ENCODE measurements around the gene BBS1. TPM values are rescaled to one million over a fixed set of nuclear protein-coding genes. Genes with fewer than 3 reads are reported as not detected.

The BBS1 gene
- total RNA-seq, result 107 TPM

DNA sequence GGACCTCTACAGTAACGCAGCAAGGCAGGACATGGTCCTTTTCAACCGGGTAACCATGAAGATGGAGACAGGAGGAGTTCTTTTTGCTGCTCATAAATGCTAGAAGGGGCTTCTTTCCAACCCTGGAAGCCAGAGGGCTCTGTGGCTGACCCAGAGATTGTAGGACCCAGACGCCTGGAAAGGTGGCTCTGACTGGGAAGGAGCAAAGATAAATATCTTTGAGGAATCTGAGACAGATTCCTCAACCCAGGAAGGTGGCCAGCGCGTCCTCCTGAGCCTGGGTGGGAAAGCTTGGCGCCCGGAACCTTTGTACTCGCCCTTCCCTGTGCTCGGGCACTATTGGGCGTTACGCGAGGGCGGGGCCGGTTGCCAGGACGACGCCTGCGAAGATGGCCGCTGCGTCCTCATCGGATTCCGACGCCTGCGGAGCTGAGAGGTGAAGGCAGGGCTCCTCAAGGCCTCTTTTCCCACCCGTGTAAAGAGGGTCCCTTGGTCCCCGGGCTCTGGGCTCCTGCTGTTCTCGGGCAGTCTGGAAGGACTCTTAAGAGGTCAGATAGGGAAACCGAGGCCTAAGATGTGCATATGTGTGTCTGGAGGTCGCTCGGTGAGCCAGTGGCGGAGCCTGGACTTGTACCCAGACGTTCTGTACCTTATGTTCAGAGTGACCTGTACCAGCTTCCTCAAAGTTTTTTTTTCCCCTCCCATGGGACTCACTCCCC is at the start of gene BBS1:
Gene BBS1 (plus strand): TSS at position 365 of the 719 bp plus-strand sequence. CDS start 25 bp downstream, at position 390.

DNA sequence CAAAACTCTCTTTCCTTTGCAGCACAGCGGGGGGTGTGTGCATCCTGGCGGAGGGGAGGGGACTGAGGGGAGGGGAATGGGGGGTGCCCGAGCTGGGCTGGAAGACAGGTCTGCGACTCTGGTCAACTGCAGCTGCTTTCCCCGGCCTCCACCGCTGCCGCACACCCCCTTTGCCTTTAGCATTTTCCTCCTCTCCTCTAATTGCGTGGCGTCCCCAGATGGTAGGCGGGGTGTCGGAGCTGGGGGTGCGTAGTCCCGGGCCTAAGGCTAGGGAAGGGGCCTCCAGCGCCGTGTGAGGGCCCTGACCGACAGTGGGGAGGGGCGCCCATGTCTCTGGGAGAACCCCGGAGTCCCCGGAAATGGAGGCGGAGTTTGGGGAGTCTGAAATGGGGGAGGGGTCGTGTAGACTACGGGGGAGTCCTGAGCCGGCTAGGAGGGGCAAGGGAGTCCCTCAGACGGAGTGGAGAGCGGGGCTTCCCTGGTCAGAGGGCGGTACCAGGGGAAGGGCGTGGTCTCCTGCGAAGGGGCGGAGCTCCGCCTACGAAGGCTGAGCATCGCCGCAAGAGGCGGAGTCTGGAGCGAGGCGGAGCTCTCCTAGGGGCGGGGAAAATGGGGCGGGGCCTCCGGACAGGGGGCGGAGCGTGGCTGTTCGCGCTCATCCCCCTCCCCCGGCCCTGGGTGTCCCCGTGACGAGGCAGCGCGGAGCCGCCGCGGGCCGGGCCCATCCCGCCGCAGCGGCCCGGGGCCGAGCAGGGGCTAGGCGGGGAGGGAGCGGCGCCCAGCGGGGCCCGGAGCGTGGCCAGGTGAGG is 44.0 kb upstream of the BBS1 start, which contains the start of gene PELI3:
Gene PELI3 (plus strand): TSS at position 681 of the 809 bp plus-strand sequence. CDS start 1,224 bp downstream, outside the sequence.

DNA sequence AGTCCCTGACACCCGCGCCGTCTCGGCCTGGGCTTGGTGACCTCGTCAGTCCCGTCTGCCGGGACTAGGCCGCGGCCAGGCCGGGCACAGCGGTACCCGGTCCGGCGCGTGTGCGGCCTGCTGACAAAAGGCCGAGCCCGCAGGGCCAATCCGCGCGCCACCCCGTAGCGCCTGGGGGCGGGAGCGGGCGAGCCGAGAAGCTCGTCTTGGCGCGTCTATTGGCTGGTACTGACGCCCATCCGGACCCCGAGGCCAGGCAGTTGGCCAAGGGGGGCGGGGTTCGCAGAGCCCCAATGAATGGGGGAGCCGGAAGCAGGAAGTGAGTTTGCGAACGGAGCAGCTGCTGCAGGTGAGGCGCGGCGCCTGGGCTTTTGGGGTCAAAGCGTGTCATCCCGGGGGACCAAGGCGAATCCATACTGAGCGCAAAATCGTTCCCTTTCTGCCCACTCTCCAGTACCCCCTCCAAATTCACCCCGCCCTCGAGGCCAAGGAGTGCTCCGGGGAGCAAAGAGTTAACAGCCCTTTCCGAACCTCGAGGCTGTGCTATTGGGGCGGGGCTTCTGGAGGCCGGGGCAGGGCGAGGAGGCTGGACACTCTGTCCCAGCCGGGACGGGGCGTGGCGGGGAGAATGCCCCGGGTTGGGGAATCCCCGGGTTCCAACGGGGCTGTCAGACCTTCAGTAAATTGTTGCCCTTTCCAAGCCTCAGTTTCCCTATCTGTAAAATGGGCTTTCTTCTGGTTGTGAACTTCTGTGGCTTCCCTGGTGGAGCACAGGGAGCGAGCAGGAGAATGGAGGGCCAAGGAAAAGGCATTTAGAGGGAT is 30.1 kb upstream of the BBS1 start, which contains the start of gene DPP3:
Gene DPP3 (plus strand): TSS at position 318 of the 822 bp plus-strand sequence. CDS start 1,767 bp downstream, outside the sequence.

DNA sequence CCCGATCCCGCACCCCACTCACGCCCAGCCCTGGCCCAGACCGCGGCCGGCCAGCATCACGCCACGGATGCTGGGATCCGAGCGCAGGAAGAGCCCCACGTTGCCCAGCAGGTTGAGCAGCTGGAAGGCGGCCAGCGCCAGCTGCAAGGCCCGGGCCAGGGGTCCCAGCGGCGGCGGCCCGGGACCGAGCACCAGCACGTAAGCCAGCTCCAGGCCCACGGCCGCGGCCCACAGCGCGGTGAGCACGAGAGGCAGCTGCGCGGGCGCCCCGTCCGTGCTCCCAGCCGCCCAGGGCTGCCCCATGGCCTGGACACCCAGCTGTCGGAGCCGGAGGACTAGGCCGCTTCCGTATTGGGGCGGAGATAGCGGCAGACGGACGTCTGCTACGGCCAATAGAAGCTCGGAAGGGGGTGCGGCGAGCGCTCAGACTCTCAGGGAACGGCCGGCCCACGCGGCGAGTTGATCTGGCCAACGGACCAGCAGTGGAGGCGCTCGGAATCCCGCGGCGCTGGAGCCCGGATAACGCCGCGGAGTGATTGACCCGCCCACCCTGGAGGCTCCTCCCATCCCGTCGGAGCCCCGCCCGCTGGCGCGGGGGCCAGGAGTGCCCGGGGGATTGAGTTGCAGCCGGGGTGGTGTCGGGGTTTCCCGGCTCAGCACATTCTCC is 35.4 kb downstream of the BBS1 start, which contains the start of gene ZDHHC24:
Gene ZDHHC24 (minus strand): TSS at position 348 of the 667 bp plus-strand sequence. CDS start 45 bp downstream, at position 303.

DNA sequence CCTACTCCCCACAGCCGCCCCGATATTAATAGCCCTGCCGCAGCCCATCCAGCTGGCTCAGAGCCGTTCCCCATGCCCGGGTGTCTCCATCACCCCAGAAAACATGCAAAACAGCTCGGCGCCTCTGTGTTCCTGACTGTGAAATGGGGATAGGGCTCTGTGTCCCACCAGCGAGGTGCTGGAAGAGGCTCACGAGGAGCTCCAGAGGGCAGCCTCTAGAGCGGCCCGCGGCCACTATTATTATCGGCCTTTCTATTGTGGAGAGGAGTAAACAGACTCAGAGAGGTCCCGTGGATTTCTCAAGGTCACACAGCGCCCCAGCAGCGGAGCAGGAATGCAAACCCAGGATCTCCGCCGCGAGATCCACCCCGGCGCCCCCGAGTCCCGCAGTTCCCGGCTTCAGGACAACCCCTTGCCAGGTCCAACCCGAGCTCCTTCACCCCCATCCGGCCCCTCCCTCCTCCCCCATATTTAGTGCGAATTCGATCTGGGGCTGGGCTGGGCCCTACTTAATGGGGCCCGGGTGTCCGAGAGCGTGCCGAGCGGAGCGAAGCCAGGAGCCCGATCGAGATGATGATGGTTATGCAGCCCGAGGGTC is 36.0 kb downstream of the BBS1 start, which contains the start of gene ACTN3:
Gene ACTN3 (plus strand): TSS at position 536 of the 598 bp plus-strand sequence. CDS start 35 bp downstream, at position 571.

DNA sequence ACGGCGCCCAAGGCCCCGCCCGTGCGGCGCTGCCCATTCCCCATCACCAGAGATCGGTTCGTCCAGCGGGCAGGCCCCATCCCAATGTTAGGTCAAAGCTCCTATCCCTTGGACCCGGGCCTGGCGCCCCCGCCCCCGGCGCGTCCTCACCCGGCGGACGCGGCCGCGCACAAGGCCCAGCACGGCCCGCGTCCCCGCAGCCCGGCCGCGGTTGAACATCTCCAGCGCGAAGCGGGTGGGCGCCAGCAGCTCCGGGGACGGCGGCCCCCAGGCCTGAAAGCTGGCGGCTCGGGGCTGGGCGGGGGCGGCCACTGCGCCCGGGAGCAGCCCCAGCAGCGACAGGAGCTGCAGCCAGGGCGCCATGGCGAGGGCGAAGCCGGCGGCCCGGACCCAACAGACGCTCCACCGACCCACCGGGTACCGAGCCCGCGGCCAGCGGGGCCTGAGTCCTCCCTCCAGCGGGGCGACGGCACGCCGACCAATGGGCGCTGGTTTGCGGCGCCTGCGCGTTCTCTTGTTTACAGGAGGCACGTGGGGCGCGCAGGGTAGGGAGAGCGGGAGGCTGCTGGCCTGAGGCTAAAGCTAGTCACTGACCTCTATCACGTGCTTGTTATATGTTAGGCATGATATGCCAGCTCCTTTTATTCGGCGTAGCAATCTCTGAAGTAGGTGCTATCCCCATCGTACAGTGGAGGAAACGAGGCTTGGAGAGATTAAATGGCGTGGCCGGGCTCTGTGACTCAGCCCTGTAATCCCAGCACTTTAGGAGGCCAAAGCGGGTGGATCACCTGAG is 57.9 kb downstream of the BBS1 start, which contains the start of gene CTSF:
Gene CTSF (minus strand): TSS at position 483 of the 793 bp plus-strand sequence. CDS start 120 bp downstream, at position 363.

Other genes starting within 250 kb of the BBS1 start
- gene RAB1B, start 242.0 kb upstream of the BBS1 start, total RNA-seq, result 41.0 TPM
- gene CNIH2, start 232.5 kb upstream of the BBS1 start, total RNA-seq, result 79.2 TPM
- gene YIF1A, start 221.5 kb upstream of the BBS1 start, total RNA-seq, result 28.8 TPM
- 9.7 TPM for gene TMEM151A, start 218.7 kb upstream of the BBS1 start, total RNA-seq
- 1.3 TPM for gene CD248, start 193.6 kb upstream of the BBS1 start, total RNA-seq
- 0.94 TPM for gene RIN1, start 174.2 kb upstream of the BBS1 start, total RNA-seq
- gene BRMS1, start 165.5 kb upstream of the BBS1 start, total RNA-seq, result 13.8 TPM
- gene B4GAT1, start 163.0 kb upstream of the BBS1 start, total RNA-seq, result 60.4 TPM
- 4.4 TPM for gene SLC29A2, start 138.9 kb upstream of the BBS1 start, total RNA-seq
- 2.2 TPM for gene NPAS4, start 89.6 kb upstream of the BBS1 start, total RNA-seq
- gene MRPL11, start 71.8 kb upstream of the BBS1 start, total RNA-seq, result 11.6 TPM
- gene PELI3, start 43.7 kb upstream of the BBS1 start, total RNA-seq, result 24.7 TPM
- 40.4 TPM for gene DPP3, start 30.2 kb upstream of the BBS1 start, total RNA-seq
- 5.9 TPM for gene ZDHHC24, start 35.4 kb downstream of the BBS1 start, total RNA-seq
- not detected for gene ACTN3, start 36.3 kb downstream of the BBS1 start, total RNA-seq
- 47.9 TPM for gene CTSF, start 58.0 kb downstream of the BBS1 start, total RNA-seq
- 0.63 TPM for gene CCDC87, start 82.4 kb downstream of the BBS1 start, total RNA-seq
- 36.9 TPM for gene CCS, start 82.5 kb downstream of the BBS1 start, total RNA-seq
- 82.3 TPM for gene RBM14, start 106.0 kb downstream of the BBS1 start, total RNA-seq
- gene RBM4, start 128.1 kb downstream of the BBS1 start, total RNA-seq, result 167 TPM
- gene RBM4B, start 167.3 kb downstream of the BBS1 start, total RNA-seq, result 110 TPM
- 182 TPM for gene SPTBN2, start 218.6 kb downstream of the BBS1 start, total RNA-seq